Gastrocnemius medialis (tissue), 4 donors: ENCODE data around the gene SENP1.

Experiments used
- POLR2A ChIP-seq, 2 donors: fragments of 450-650 bp; IDR thresholded peaks; one replicate each; pipeline ENCODE4 v1.6.1; 2017; ENCODE audit warnings: antibody characterized with exemption in 2 of 2, mild to moderate bottlenecking in 2 of 2, moderate library complexity in 2 of 2
- TF ChIP-seq, protein P1 (sequence below), 5 experiments: fragments of 450-650 bp in 3 of 5; fragments of 200-600 bp in 2 of 5; sonication (generic) in 2 of 5; IDR thresholded peaks in 4 of 5; conservative IDR thresholded peaks in 1 of 5; 1 replicate in 4 of 5; 2 replicates in 1 of 5; pipeline ENCODE4 v1.5.1; 2016 to 2019; ENCODE audit warnings: antibody characterized with exemption in 5 of 5, mild to moderate bottlenecking in 3 of 5, moderate library complexity in 3 of 5

DNA sequence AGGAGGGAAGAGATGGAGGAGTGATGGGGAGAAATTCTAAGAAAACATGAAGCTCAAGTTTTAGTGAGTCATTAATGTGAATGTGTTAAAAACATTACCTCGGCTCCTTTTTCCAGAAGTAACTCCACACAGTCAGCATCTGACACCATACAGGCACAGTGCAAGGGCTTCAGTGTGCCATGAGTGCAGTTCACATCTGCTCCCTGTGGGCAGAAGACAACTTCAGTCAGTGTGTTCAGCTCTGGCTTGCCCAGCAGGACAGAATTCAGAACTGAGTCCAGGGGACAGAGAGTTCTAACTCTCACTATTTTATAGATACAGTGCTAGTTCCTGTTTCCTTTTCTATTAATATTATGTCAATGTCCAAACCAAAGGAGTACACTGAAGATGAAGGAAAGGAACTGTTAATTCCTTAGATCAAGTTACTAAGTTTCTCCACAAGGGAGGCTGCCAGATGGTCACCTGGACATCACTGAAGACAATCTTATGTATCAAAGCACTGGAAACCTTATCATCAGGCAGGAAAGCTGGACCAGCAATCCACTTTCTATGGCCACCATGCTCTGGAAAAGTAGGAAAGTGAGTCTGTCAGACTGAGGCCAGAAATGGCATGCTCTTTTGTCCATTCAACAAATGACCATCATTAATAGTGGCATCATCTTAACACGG, 45.4 kb upstream of the SENP1 start:
- TF ChIP-seq POLR2A (IDR thresholded peaks at IDR 0.05): peak; percentile 59 to 84
- TF ChIP-seq, protein P1, sequence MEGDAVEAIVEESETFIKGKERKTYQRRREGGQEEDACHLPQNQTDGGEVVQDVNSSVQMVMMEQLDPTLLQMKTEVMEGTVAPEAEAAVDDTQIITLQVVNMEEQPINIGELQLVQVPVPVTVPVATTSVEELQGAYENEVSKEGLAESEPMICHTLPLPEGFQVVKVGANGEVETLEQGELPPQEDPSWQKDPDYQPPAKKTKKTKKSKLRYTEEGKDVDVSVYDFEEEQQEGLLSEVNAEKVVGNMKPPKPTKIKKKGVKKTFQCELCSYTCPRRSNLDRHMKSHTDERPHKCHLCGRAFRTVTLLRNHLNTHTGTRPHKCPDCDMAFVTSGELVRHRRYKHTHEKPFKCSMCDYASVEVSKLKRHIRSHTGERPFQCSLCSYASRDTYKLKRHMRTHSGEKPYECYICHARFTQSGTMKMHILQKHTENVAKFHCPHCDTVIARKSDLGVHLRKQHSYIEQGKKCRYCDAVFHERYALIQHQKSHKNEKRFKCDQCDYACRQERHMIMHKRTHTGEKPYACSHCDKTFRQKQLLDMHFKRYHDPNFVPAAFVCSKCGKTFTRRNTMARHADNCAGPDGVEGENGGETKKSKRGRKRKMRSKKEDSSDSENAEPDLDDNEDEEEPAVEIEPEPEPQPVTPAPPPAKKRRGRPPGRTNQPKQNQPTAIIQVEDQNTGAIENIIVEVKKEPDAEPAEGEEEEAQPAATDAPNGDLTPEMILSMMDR (IDR thresholded peaks at IDR 0.05 in 4 of 5, conservative IDR thresholded peaks at IDR 0.05 in 1 of 5): no peak
